ENCODE data around the gene STIM2.
"Not testable (repeated sequence)": the region's sequence is repeated elsewhere in the genome, so short reads cannot be mapped to it uniquely, and the experiment has no call there.

STIM2 gene

GRCh38 chr4:27022963-27023362 lies 162.3 kb downstream of the STIM2 start:
- in situ Hi-C loops (cut with HindIII; ENCODE audit: low sequenced_read_pairs), result no loop called here
- H3K4me3 ChIP-seq (ENCODE audit: low read depth, low read length), result no peak overlapping the region
- no peak for TF ChIP-seq CTCF (IDR thresholded peaks at IDR 0.05; ENCODE audit: low read depth, low read length)

DNA sequence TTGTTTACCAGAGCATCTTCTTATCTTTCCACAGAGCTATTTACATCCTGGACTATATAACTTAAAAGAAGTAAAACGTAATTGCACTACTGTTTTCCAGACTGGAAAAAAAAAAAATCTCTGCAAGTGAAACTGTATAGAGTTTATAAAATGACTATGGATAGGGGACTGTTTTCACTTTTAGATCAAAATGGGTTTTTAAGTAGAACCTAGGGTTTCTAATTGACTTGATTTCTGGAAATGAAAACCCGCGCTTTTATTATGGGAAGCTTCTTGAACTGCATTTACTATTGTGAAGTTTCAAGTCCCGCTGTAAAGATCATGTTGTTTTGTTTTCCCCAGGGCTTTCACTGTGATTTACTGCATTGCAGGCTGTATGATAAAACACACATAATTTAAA lies 162.7 kb downstream of the STIM2 start:
- no peak for DNase-seq (ENCODE audit: low read depth, low spot score)
- in situ Hi-C loops (cut with HindIII; ENCODE audit: low sequenced_read_pairs), result no loop called here
- no peak for TF ChIP-seq CTCF (IDR thresholded peaks at IDR 0.05; ENCODE audit: low read depth, low read length)
- no peak overlapping the region for H3K4me3 ChIP-seq (ENCODE audit: low read depth, low read length)

More at GRCh38 chr4:27022963-27023362, 162.3 kb downstream of the STIM2 start:
- DNase-seq (ENCODE audit: low read depth, low spot score), result no peak

- in situ Hi-C loops (cut with HindIII; ENCODE audit: low sequenced_read_pairs), result no loop called here
- TF ChIP-seq CTCF (IDR thresholded peaks at IDR 0.05; ENCODE audit: low read depth, low read length), result no peak
- DNase-seq (ENCODE audit: low read depth, low spot score), result no peak
- no peak overlapping the region for H3K4me3 ChIP-seq (ENCODE audit: low read depth, low read length)
Measured at GRCh38 chr4:27024805-27025204, 164.2 kb downstream of the STIM2 start.

GRCh38 chr4:27027428-27027827 lies 166.8 kb downstream of the STIM2 start:
- in situ Hi-C loops (cut with HindIII; ENCODE audit: low sequenced_read_pairs), result no loop called here
- TF ChIP-seq CTCF (IDR thresholded peaks at IDR 0.05; ENCODE audit: low read depth, low read length), result no peak
- DNase-seq (ENCODE audit: low read depth, low spot score), result no peak
- no peak overlapping the region for H3K4me3 ChIP-seq (ENCODE audit: low read depth, low read length)

DNA sequence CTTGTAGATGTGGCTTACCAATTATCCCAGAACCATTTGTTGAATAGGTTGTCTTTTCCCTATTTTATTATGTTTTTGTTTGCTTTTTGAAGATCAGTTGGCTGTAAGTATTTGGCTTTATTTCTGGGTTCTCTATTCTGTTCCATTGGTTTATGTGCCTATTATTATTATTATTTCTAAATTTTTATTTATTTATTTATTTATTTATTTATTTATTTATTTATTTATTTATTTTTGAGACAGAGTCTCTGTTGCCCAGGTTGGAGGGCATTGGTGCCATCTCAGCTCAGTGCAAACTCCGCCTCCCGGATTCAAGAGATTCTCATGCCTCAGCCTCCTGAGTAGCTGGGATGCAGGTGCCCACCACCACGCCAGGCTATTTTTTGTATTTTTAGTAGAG lies 174.5 kb downstream of the STIM2 start:
- DNase-seq (ENCODE audit: low read depth, low spot score); H3K4me3 ChIP-seq (ENCODE audit: low read depth, low read length); in situ Hi-C loops (cut with HindIII; ENCODE audit: low sequenced_read_pairs): not testable (repeated sequence)

DNA sequence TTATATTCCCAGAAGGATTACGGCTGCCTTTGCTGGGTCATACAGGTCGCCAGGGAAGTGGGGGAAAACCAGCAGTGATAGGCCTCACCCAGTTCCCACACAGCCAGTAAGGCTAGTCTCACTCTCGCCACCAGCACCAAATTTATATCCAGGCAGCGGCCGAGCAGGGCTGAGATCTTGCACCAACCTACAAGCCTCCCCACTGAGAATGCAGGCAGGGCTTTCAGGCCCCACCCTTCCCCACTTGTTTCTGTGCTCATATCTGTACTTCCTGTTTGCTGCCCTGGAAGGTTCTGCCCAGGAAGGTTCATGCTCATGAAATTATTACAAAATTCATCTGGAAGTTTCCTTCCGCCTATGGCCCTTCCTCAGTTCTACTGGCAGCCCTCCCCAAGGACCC lies 179.7 kb downstream of the STIM2 start:
- no peak for TF ChIP-seq CTCF (IDR thresholded peaks at IDR 0.05; ENCODE audit: low read depth, low read length)
- no peak for DNase-seq (ENCODE audit: low read depth, low spot score)
- no peak overlapping the region for H3K4me3 ChIP-seq (ENCODE audit: low read depth, low read length)
- in situ Hi-C loops (cut with HindIII; ENCODE audit: low sequenced_read_pairs), result no loop called here

DNA sequence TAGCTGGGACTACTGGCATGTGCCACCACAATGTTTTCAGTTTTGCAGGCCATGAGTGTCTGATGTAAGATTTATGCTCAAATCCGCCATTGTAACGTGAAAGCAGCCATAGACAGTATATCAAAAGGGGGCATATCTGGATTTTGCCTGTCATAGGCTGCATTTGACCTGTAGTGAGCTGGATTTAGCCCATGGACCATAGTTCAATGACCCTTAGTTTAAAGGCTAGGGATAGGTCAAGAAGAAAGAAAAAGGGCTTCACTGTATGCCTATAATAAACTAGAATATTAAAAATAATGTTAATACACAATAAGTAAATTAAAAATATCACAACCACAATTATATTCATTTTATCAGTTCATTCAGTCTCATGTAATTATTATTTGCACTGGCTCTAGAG lies 181.8 kb downstream of the STIM2 start:
- TF ChIP-seq CTCF (IDR thresholded peaks at IDR 0.05; ENCODE audit: low read depth, low read length), result no peak
- no peak overlapping the region for H3K4me3 ChIP-seq (ENCODE audit: low read depth, low read length)
- in situ Hi-C loops (cut with HindIII; ENCODE audit: low sequenced_read_pairs), result no loop called here
- no peak for DNase-seq (ENCODE audit: low read depth, low spot score)
